ENCODE data around the gene GALNT10.

- TF ChIP-seq EZH2 (IDR thresholded peaks at IDR 0.05) (no peak), POLR2AphosphoS5 (IDR thresholded peaks at IDR 0.05; ENCODE audit: borderline replicate concordance, low read depth, low read length) (no peak), FOXP2 (optimal IDR thresholded peaks at IDR 0.05; ENCODE audit: control extremely low read depth, extremely low read length, insufficient read depth) (no peak)
These were observed 12.1 kb downstream of the GALNT10 start for GRCh38 chr5:154202379-154203260.

Data from SK-N-MC (cell line).